Skin epidermis (tissue), 12 donors: ENCODE measurements around the gene SYNGR4.
"Not testable (repeated sequence)": the region's sequence is repeated elsewhere in the genome, so short reads cannot be mapped to it uniquely, and the experiment has no call there.

Experiments used
- H3K27ac ChIP-seq, 21 experiments: fragments of 200-600 bp; sonication (generic) in 11 of 21; one replicate each; pipeline ENCODE4 v1.5.0; 2020; ENCODE audit warnings: mild to moderate bottlenecking in 3 of 21, inconsistent platforms in 2 of 21, moderate library complexity in 2 of 21
- H3K4me3 ChIP-seq, 7 experiments: fragments of 200-600 bp; sonication (generic) in 2 of 7; one replicate each; pipeline ENCODE4 v1.5.0; 2020; ENCODE audit warnings: inconsistent platforms in 2 of 7, mild to moderate bottlenecking in 2 of 7, moderate library complexity in 1 of 7

SYNGR4 gene

DNA sequence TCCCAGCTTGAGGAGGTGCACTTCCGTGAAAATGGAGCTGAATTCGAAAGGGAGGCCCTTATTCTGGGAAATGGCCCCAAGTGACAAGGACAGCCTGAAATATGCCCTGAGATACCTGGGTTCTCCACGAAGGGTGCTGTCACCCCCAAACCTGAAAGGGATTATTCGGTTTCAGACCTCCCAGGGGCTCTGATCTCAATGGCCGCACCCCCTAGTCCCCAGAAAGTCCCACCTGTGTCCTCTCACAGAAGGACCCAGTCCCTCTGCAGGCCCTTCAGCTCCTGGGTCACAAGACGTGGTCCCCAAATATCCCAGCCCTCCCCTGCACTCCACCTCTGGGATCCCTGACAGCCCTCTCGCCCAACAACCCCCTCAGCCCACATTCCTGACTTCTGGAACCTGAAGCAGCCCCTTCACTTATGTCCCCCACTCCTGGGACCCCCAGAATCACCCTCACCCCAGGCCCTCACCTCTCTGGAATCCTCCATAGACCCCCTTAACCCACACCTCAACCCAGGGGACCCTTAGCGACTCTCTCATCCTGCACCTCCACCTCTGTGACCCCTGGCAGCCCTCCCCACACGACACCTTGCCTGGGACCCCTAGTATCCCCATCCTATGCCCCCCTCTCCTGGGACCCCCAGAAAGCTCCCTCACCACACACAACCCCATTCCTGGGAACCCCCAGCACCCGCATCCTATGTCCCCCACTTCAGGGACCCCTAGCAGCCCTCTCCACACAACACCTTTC lies 606 bp downstream of the SYNGR4 start:
- H3K4me3 ChIP-seq: peak overlapping the region; percentile 6 to 63 (median 42)
- H3K27ac ChIP-seq: peak overlapping the region in 18 of 21 experiments; percentile 8 to 96 (median 80)

DNA sequence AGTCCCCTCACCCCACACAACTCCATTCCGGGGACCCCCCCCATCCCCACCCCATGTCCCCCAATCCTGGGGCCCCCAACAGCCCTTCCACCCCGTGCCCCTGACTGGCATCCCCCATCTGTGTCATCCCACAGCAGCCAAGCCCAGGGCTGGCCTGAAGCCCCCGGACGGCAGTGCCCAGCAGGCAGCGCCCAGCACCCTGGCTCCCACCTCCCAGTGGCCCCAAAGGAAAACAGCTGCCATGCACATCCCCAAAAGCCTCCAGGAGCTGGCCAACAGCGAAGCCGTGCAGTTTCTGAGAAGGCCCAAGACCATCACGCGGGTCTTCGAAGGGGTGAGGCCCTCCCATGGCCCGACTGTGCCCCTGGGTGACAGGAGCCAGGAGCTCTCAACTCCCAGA lies 1.4 kb downstream of the SYNGR4 start:
- Histone ChIP-seq H3K4me3 (no peak overlapping the region), H3K27ac (no peak overlapping the region)

DNA sequence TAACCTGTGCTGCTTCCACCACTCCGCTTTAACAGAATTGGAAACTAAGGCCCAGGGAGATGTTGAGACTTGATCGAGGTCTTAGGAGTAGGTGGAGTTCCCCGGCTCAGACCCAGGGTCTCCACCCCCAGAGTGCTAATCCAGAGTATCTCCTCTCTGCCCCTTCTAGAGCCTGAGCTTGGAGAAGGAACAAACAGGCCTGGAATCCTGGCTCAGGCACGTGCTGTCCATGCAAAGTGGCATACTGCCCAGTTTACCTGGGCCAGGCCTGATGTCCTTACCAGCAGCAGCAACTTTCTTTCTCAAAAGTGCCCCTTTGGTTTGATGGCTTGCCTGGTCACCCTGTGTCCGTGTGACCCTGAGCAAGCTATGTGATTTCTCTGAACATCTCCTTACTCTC lies 3.7 kb downstream of the SYNGR4 start:
- Histone ChIP-seq H3K27ac (no peak overlapping the region), H3K4me3 (no peak overlapping the region)

DNA sequence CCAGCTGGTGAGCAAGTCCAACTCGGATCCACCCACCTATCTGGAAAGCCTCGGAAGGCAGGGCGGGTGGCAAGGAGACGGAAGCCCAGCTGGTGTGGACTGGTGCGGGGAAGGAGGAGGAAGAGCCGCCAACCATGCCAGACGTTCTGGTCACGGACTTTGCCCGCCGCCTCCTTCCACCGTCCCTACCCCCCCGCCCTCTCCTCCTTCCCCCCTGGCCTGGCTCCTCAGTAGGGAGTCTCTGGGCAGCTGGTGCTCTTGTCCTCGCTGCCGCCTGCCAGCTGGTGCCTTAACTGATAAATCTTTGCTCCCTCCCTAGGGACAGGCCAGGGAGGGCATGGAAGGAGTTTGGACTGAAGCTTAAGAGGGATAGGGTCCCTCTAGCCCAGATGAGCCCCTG lies 4.8 kb downstream of the SYNGR4 start:
- Histone ChIP-seq H3K4me3 (no peak overlapping the region), H3K27ac (no peak overlapping the region)

DNA sequence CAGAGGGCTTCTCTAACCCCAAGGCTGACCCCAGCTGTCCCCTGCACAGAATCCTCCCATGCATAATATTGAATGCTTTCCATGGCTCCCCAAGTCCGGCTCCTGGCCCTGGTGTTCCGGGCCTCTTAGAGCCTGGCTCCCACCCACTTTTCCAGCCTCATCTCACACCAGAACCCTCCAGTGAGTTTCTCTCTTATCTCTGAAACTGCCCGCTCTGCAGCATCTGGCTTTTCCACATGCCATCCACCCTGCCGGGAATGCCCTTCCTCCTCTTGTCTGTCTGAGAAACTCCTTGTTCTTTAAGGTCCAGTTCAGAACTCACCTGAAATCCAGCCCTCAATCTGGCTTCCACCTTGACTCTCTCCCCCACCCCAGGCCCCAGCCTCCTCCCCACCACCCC lies 6.8 kb downstream of the SYNGR4 start:
- no peak overlapping the region for H3K4me3 ChIP-seq
- no peak overlapping the region for H3K27ac ChIP-seq

DNA sequence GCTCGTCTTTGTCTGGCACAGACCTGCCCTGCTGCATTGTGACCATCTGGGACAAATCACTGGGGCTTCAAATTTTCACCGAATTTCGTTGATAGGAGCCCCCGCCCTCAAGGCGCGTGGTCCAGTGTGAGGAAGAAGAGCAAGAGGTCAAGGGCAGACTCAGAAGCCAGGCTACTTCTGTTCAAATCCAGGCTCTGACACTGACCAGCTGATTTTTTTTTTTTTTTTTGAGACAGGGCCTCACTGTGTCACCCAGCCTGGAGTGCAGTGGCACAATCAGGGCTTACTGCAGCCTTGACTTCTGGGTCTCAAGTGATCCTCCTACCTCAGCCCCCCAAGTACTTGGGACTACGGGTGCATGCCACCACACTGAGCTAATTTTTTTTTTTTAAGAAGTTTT lies 7.2 kb downstream of the SYNGR4 start:
- H3K27ac ChIP-seq: no peak overlapping the region
- no peak overlapping the region for H3K4me3 ChIP-seq

DNA sequence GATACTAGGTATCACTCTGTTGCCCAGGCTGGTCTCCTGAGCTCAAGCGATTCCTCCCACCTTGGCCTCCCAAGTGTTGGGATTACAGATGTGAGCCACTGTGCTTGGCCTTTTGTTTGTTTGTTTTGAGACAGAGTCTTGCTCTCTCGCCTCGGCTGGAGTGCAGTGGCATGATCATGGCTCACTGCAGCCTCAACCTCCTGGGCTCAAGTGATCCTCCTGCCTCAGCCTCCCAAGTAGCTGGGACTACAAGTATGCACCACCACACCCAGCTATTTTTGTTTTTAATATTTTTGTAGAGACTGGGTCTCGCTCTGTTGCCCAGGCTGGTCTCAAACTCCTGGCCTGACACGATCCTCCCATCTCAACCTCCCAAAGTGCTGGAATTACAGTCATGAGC lies 7.6 kb downstream of the SYNGR4 start:
- not testable (repeated sequence) for H3K27ac ChIP-seq, H3K4me3 ChIP-seq

DNA sequence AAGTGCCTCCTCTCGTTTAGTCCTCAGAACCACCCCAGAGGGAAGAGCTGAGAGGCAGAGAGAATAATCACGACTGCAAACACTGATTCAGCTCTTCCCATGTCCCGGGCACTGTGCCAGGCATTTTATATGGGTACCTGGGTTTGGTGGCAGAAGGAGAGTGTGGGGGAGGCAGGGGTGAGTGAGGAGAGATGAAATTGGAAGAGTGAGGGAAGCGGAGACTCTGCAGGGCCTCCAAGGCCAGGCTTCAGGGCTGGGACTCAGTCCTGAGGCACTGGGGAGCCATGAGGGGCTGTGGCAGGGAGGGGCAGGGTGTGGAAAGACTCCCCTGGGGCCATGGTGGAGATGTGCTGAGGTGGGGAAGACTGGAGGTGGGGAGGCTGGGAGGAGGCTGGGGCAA lies 8.7 kb downstream of the SYNGR4 start:
- H3K4me3 ChIP-seq: no peak overlapping the region
- no peak overlapping the region for H3K27ac ChIP-seq

DNA sequence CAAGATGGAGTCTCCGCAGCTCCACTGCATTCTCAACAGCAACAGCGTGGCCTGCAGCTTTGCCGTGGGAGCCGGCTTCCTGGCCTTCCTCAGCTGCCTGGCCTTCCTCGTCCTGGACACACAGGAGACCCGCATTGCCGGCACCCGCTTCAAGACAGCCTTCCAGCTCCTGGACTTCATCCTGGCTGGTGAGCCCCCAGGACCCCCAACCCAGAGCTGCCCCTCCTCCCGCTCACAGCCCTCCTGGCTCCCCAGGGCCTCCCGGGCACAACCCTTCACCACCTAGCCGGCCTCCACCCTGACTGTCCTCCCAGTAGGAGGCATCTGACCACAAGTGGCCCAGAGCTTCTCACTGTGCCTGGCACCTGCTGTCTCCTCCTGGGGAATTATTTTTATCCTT lies 9.4 kb downstream of the SYNGR4 start:
- no peak overlapping the region for H3K4me3 ChIP-seq
- H3K27ac ChIP-seq: no peak overlapping the region

DNA sequence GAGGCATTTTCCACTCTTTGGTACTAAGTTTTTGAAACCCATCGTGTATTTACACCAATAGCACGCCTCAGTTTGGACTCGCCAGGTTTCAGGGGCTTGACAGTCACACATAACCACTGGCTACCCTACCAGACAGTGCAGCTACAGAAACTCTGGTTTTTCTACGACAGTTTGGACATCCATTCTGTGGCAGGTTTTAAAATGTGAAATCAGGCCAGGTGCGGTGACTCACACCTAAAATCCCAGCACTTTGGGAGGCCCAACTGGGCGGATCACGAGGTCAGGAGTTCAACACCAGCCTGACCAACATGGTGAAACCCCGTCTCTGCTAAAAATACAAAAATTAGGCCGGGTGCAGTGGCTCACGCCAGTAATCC lies 14.0 kb downstream of the SYNGR4 start:
- H3K27ac ChIP-seq: no peak overlapping the region

DNA sequence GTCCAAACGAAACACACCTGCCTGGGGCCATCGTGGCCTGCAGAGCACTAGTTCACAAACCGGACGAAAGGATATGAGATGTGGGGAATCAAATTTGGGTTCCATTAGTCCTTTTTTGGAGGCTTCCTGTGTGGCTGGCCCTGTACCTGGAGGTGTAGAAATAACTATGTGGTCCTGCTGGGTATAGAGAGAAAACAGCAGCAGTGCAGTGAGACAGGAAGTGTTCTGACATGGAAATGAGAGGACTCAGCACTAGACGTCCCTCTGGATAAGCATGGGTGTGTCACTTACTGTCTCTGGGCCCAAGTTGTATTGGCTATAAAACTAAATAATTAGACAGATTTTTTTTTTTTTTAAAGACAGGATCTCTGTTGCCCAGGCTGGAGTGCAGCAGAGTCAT lies 14.9 kb downstream of the SYNGR4 start:
- Histone ChIP-seq H3K4me3 (no peak overlapping the region), H3K27ac (no peak overlapping the region)

More for the DNA sequence above, 14.0 kb downstream of the SYNGR4 start:
- H3K4me3 ChIP-seq: no peak overlapping the region

DNA sequence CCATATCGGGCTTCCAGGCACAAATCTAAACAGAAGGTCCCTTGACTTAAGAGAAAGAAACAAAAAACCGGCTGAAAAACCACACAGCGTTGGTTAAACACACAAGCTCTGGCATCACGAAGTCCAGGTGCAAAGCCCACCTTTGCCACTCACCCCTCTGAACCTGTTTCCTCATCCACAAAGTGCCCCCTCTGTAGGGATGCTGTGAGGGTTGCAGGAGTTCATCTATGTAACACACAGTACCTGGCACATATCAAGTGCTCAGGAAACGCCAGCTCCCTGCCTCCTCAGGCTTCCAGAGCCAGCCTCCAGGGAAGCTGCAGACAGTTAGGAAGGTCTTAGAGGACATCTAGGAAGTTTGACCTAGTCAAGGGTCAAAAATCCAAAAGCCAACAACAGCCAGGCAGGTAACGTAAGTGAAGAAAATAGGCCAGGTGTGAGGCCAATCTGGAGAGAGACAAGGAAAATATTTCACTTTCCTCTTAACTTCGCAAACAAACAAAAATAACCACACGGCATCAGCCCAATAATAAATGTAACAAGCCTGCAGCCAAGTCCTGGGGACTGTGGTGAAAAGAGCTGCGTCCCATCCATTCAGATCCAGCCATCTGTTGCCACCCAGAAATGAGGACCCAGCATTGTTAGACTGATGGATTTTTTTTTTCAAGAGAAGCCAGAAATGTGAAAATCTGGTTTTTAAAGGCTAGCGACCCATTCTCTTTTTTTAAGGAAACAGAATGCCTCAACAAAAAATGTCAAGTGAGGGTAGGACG lies 17.2 kb downstream of the SYNGR4 start:
- no peak overlapping the region for H3K4me3 ChIP-seq

DNA sequence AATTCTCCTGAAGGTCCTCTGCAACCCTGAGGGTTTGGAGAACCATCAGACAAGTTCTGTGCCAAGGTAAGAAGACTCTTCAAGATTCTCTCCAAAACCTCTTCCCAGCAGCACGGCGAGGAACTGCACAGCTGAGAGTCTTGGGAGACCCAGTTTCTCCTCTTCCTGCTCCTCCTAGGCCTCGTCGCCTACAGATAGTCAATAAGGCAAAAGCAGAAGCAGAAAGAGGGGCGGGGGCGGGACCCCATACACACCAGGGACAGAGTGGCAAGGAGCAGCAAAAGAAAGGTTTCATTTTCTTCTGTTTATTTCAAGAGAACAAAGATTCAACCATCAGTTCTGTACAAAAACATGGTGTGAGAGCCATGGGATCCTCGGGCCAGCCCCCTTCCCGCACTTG lies 18.1 kb downstream of the SYNGR4 start:
- no peak overlapping the region for H3K4me3 ChIP-seq

More for the DNA sequence above, 17.2 kb downstream of the SYNGR4 start:
- H3K27ac ChIP-seq: no peak overlapping the region

DNA sequence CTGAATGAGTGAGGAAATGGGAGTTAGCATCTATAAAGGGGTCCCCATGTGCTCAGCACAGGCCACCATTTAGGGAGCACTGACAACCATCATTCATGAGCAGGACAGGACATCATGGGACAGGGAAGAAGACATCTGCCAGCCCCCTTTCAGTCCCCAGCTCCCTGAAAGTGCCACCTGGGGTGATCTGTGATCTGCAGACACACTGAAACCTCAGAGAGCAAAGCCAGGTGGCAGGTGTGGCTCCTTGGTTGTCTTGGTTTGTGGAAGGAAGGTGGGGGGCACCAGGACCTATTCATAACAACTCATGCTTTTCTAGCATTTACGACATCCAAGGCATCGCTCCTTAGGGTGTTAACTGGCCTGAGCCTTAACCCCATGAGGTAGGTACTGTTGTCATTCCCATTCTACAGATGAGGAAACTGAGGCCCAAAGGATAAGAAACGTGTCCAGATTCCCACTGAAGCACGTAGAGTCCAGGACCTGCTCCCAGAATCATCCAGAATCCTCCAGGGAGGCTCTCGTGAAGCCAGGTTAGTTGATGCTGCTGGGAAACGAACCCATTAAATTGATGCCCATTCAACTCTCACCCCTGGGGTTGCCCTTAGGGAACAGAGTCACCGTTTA lies 21.4 kb downstream of the SYNGR4 start:
- Histone ChIP-seq H3K4me3 (no peak overlapping the region), H3K27ac (no peak overlapping the region)

More for the DNA sequence above, 18.1 kb downstream of the SYNGR4 start:
- no peak overlapping the region for H3K27ac ChIP-seq

DNA sequence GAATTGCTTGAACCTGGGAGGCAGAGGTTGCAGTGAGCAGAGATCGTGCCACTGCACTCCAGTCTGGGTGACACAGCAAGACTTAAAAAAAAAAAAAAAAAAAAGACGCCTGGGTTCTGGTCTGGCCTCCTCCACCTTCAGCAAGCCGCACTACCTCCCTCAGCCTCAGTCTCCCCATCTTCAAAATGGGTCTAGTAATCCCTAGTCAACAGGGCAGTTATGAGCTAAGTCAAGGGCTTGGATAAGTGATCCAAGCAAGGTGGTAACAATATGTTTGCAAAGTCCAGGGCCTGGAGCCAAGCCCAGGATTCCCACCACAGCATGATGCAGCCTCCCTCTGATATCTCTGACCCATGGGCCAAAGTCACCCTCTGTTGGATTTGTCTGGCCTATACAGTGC lies 22.8 kb downstream of the SYNGR4 start:
- Histone ChIP-seq H3K27ac (no peak overlapping the region), H3K4me3 (no peak overlapping the region)

DNA sequence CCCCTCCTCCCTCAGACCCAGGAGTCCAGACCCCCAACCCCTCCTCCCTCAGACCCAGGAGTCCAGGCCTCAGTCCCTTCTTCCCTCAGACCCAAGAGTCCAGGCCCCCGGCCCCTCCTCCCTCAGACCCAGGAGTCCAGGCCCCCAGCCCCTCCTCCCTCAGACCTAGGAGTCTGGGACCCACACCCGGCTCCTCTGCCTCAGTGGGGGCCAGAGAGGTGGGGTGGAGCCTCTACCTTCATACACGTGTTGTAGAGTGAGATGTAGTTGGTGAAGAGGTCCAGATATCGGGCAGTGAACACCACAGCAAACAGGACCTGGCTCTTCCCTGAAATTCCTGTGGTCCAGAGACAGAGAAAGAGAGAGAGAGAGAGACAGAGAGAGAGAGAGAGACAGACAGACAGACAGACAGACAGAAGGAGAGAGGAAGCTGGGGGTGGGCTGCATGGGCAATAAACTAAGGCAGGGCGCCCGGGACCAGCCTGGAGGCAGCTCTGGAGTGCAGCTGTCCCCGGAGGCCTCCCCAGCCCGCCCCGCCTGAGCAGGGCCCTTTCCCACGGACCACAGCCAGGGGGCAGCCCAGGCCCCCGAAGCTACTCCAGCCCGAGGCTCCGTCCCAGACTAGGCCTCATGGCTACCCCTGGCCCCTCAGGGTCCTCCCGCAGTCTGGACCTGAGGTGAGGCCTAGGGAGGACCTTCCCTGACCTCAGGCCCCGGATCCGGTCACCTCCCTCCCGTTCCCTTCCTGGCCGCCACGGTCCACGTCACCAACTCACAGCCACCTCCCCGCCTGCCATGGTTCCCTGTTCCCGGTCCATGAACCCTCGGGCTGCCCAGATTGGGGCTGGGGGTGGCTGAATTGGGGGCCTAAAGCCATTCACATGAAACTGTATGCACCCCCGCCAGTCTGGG lies 26.3 kb downstream of the SYNGR4 start:
- Histone ChIP-seq H3K27ac (peak overlapping the region; percentile 68 to 98 (median 93)), H3K4me3 (peak overlapping the region; percentile 57 to 96 (median 83))

DNA sequence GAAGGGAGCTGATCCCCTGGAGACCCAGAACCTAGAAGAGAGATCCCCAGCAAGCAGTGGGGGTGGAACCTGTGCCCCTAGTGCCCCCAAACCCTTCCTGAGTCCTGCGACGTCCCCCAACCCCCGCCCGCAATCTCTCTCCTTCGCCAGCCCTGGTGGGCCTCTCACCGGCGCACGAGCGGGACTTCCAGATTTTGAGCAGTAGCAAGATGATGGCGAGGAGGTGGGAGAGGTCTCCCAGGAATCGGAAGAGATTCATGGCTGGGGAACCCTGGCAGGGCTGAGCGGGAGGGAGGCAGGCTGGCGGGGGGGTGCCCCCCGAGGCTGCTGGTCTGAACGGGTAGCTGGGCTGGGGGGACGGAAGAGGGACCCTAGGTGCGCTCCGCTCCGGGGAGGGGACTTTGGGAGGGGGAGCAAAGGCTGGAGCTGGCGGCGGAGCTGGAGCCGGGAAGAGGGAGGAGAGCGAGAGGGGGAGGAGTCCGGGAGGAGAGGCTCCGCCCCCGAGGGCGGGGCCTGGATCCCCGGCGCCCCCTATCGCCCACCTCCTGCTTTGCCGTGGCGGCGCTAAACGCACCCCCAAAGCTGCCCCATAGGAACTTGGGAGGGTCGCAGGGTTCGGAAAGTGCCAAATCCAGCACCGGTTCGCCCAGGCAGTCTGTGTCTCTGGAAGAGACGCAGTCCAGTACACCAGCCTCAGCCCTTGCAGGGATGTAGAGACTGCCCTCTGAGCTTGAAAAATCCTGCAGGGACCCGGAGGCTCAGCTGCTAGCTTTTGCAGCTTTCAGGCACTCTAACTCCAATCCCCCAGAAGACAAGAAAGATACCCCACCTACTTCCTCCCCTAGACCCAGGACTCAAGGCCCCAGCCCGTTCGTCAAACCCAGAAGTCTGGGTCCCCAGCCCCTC lies 27.2 kb downstream of the SYNGR4 start, which contains the start of gene KDELR1:
Gene KDELR1 (minus strand): TSS at position 452 of the 906 bp plus-strand sequence. CDS start 193 bp downstream, at position 259.
- peak within 1 kb of the TSS; percentile 57 to 96 (median 83) for H3K4me3 ChIP-seq
- peak within 1 kb of the TSS; percentile 68 to 98 (median 93) for H3K27ac ChIP-seq

DNA sequence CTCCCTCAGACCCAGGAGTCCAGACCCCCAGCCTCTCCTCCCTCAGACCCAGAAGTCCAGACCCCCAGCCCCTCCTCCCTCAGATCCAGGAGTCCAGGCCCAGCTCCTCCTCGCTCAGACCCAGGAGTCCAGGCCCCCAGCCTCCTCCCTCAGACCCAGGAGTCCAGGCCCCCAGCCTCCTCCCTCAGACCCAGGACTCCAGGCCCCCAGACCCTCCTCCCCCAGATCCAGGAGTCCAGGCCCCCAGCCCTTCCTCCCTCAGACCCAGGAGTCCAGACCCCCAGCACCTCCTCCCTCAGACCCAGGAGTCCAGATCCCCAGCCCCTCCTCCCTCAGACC lies 27.8 kb downstream of the SYNGR4 start:
- Histone ChIP-seq H3K27ac (peak overlapping the region in 2 of 21 experiments; percentile 92 to 93), H3K4me3 (peak overlapping the region in 1 of 7 experiments; percentile 88)
